GM12878 (cell line): ENCODE data around the gene BCAT1. TPM values are rescaled to one million over a fixed set of nuclear protein-coding genes. Genes with fewer than 3 reads are reported as not detected.

ENCODE experiments used
- ATAC-seq: fragments of 200-7000 bp; cut with Tn5 transposase; 3 replicates; pipeline ENCODE4 v1.9.1; 2020; ENCODE audit warnings: mild to moderate bottlenecking, moderate library complexity
- BruUV-seq: library from RNA; stranded (reverse); fragments of 400-500 nt; replicated peaks from 2 replicates; lab custom pipeline; 2021; lab: Mats Ljungman, UMichigan
- CTCF ChIA-PET: fragments of 300-600 bp; sonication (Branson Sonifier 250); formaldehyde crosslinking; extraction: SDS; loops from one replicate; lab custom pipeline; 2021; ENCODE audit warnings: inconsistent platforms; lab: Yijun Ruan, JAX
- POLR2A ChIA-PET: fragments of 350-600 bp; formaldehyde crosslinking; extraction: SDS; loops from one replicate; lab custom pipeline; 2021; ENCODE audit warnings: inconsistent platforms; lab: Charles Lee
- RAD21 ChIA-PET: fragments of 300-600 bp; sonication (Branson Sonifier 250); formaldehyde crosslinking; loops from one replicate; lab custom pipeline; 2023; ENCODE audit warnings: antibody characterized with exemption; ENCODE audit not compliant: unreplicated experiment; lab: Charles Lee
- SMC1A ChIA-PET: fragments of 300-600 bp; sonication (Branson Sonifier 250); formaldehyde crosslinking; loops from one replicate; lab custom pipeline; 2023; ENCODE audit not compliant: unreplicated experiment, uncharacterized antibody; lab: Charles Lee
- DNase-seq: peaks from one replicate; pipeline ENCODE4 v3.0.0-alpha.2; 2011; ENCODE audit warnings: low read depth, low spot score
- FAIRE-seq: peaks from 3 replicates; lab custom pipeline; 2011; peaks lifted over from hg19 to GRCh38; lab: Jason Lieb, UNC
- H2AFZ ChIP-seq: 2 replicates; pipeline ENCODE4 v1.6.0; 2011; ENCODE audit warnings: low read depth, low read length, control low read depth; ENCODE audit not compliant: control insufficient read depth
- H3K27ac ChIP-seq: 2 replicates; pipeline ENCODE4 v1.5.1; 2011; ENCODE audit warnings: control low read depth; ENCODE audit not compliant: control insufficient read depth, insufficient read depth
- H3K27me3 ChIP-seq, 2 experiments: replicated peaks in 1 of 2; 2 replicates each; pipeline versions ENCODE4 v1.6.0 to v1.6.1; 2011; ENCODE audit warnings: low read length in 1 of 2; ENCODE audit not compliant: control insufficient read depth in 2 of 2, insufficient read depth in 2 of 2
- H3K36me3 ChIP-seq, 2 experiments: 2 replicates each; pipeline ENCODE4 v1.5.1; 2011; ENCODE audit warnings: low read length in 1 of 2; ENCODE audit not compliant: control insufficient read depth in 2 of 2, insufficient read depth in 2 of 2
- H3K4me1 ChIP-seq: 2 replicates; pipeline ENCODE4 v1.6.1; 2011; ENCODE audit warnings: mild to moderate bottlenecking, low read length, moderate library complexity, mixed read lengths; ENCODE audit not compliant: control insufficient read depth, insufficient read depth
- H3K4me2 ChIP-seq: 2 replicates; pipeline ENCODE4 v1.6.0; 2011; ENCODE audit warnings: control low read depth; ENCODE audit not compliant: control insufficient read depth, insufficient read depth
- H3K4me3 ChIP-seq: fragments of 200-600 bp; sonication (generic); 2 replicates; pipeline ENCODE4 v1.5.1; 2016
- H3K79me2 ChIP-seq: 2 replicates; pipeline ENCODE4 v1.6.0; 2011; ENCODE audit warnings: low read length; ENCODE audit not compliant: control insufficient read depth, insufficient read depth
- H3K9ac ChIP-seq: 2 replicates; pipeline ENCODE4 v1.8.0; 2011; ENCODE audit warnings: low read length, control low read depth, mixed read lengths; ENCODE audit not compliant: control insufficient read depth, insufficient read depth
- H3K9me3 ChIP-seq: replicated peaks from 3 replicates; pipeline ENCODE4 v1.5.1; 2011; ENCODE audit warnings: mild to moderate bottlenecking, low read length; ENCODE audit not compliant: control insufficient read depth, insufficient read depth
- H4K20me1 ChIP-seq: 2 replicates; pipeline ENCODE4 v1.6.0; 2011; ENCODE audit not compliant: control insufficient read depth, insufficient read depth
- BHLHE40 ChIP-seq, 2 experiments: fragments of 450-650 bp in 1 of 2; IDR thresholded peaks; 2 replicates each; pipeline ENCODE4 v1.6.1; 2011 to 2017; ENCODE audit warnings: low read depth in 2 of 2, borderline replicate concordance in 1 of 2, improper control_type of control experiment in 1 of 2, low read length in 1 of 2, mild to moderate bottlenecking in 1 of 2
- BMI1 ChIP-seq: fragments of 450-650 bp; IDR thresholded peaks from 2 replicates; pipeline ENCODE4 v1.6.1; 2016; ENCODE audit warnings: mild to moderate bottlenecking, moderate library complexity, borderline replicate concordance
- ETV6 ChIP-seq, 2 experiments: fragments of 450-650 bp in 1 of 2; IDR thresholded peaks in 1 of 2; conservative IDR thresholded peaks in 1 of 2; 2 replicates each; pipeline ENCODE4 v1.6.1; 2014; ENCODE audit warnings: antibody characterized with exemption in 1 of 2, borderline replicate concordance in 1 of 2, low read depth in 1 of 2, mild to moderate bottlenecking in 1 of 2, moderate library complexity in 1 of 2
- GATAD2B ChIP-seq: fragments of 450-650 bp; conservative IDR thresholded peaks from 2 replicates; pipeline ENCODE4 v1.6.1; 2017; ENCODE audit warnings: low read depth, mild to moderate bottlenecking, moderate library complexity
- NFIC ChIP-seq: IDR thresholded peaks from 2 replicates; pipeline ENCODE4 v1.6.1; 2012; ENCODE audit warnings: low read depth, mild to moderate bottlenecking, inconsistent platforms, low read length, moderate library complexity
- NR2F1 ChIP-seq: fragments of 450-650 bp; conservative IDR thresholded peaks from 2 replicates; pipeline ENCODE4 v1.6.1; 2017; ENCODE audit warnings: mild to moderate bottlenecking
- PML ChIP-seq: IDR thresholded peaks from 2 replicates; pipeline ENCODE4 v1.6.1; 2012; ENCODE audit warnings: low read length, inconsistent platforms
- POLR2A ChIP-seq: IDR thresholded peaks from 2 replicates; pipeline ENCODE4 v1.6.1; 2011; ENCODE audit warnings: low read depth, mild to moderate bottlenecking, low read length
- RUNX3 ChIP-seq: IDR thresholded peaks from 2 replicates; pipeline ENCODE4 v1.6.1; 2012; ENCODE audit warnings: low read length, inconsistent platforms
- SIX5 ChIP-seq: IDR thresholded peaks from 2 replicates; pipeline ENCODE4 v1.6.1; 2011; ENCODE audit warnings: mild to moderate bottlenecking, low read depth, low read length, moderate library complexity; ENCODE audit not compliant: severe bottlenecking
- SPI1 ChIP-seq: IDR thresholded peaks from 2 replicates; pipeline ENCODE4 v1.6.1; 2011; ENCODE audit warnings: low read depth, mild to moderate bottlenecking, low read length, moderate library complexity, borderline replicate concordance; ENCODE audit not compliant: insufficient read depth
- SREBF1 ChIP-seq: IDR thresholded peaks from 2 replicates; pipeline ENCODE4 v1.6.1; 2012; ENCODE audit warnings: mild to moderate bottlenecking, low read length
- ZZZ3 ChIP-seq: IDR thresholded peaks from 2 replicates; pipeline ENCODE4 v1.6.1; 2011; ENCODE audit warnings: low read depth; ENCODE audit not compliant: control insufficient read depth, insufficient read length
- in situ Hi-C: fragments of 300-500 bp; cut with MboI; formaldehyde crosslinking; loops from 9 replicates; pipeline ENCODE4 v1.14.3; 2018; ENCODE audit warnings: mixed read lengths
- intact Hi-C: fragments of 100-400 bp; cut with micrococcal nuclease; formaldehyde crosslinking; loops from one replicate; pipeline ENCODE4 v1.14.2; 2022; ENCODE audit not compliant: unreplicated experiment
- polyA plus RNA-seq, 11 experiments: library from polyadenylated mRNA; depleted of rRNA in 4 of 11; unstranded in 6 of 11; stranded (reverse) in 5 of 11; fragments of >200 nt; fragmentation: Nextera tagmentation in 4 of 11; fragmentation: Illumina TruSeq in 1 of 11; extraction: Ambion mirVana in 4 of 11; extraction: Trizol in 1 of 11; gene quantifications; 1 replicate in 1 of 11; 2 replicates in 10 of 11; pipeline versions ENCODE4 v1.2.1 to v1.2.3, GENCODE V29; 2011 to 2016; ENCODE audit warnings: inconsistent platforms in 2 of 11, missing spikeins in 2 of 11, low read depth in 1 of 11
- total RNA-seq, 4 experiments: library from RNA; depleted of rRNA in 3 of 4; stranded (reverse); fragments of >200 nt in 3 of 4; fragmentation: Illumina TruSeq in 1 of 4; extraction: Trizol in 1 of 4; gene quantifications; 2 replicates each; pipeline versions ENCODE4 v1.2.1 to v1.2.3, GENCODE V29; 2013 to 2021
- TF ChIP-seq, protein P1 (sequence below): IDR thresholded peaks from 2 replicates; pipeline ENCODE4 v1.6.1; 2011; ENCODE audit warnings: borderline replicate concordance, low read depth, mild to moderate bottlenecking, moderate library complexity, mixed read lengths, low read length; ENCODE audit not compliant: insufficient read depth; ENCODE audit errors: extremely low read length
- TF ChIP-seq, protein P2 (sequence below): fragments of 450-650 bp; formaldehyde crosslinking; IDR thresholded peaks from 2 replicates; pipeline ENCODE4 v1.4.0; 2020; ENCODE audit warnings: mild to moderate bottlenecking, moderate library complexity

BCAT1 gene
- total and polyA plus RNA-seq, 10 of the 15 experiments (the other 5 are each of a cell fraction or from before 2014, with no cell fraction given): 26.2 to 187 (median 81.9) TPM

DNA sequence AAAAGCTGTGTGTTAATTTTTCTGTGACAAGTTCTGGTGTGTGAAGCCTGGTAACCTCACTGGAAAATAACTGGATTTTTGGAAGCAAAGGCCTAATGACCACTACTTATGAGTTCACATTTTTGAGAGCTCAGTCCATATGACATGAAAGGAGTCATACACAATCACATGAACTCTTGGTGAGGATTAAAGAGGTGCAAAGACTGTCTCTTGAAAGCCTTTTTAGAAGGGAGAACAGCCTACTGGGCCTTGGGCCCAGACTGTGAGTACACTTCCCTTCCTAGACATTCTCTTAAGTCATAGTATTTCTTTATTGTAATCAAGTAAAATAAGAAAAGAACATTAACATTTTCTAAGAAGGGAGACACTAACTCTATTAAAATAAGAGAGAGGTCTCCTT, 176.1 kb downstream of the BCAT1 start:
- Histone ChIP-seq H4K20me1 (no peaks in the 10 kb centered on the region; the same call in 1 of the 2 replicates), H2AFZ (no peak overlapping the region), H3K9ac (no peak overlapping the region), H3K27me3 (no peaks in the 10 kb centered on the region), H3K9me3 (no peaks in the 10 kb centered on the region; the same call in 2 of the 3 replicates), H3K79me2 (no peaks in the 10 kb centered on the region), H3K27ac (no peak overlapping the region), H3K4me3 (no peak overlapping the region), H3K4me2 (no peak overlapping the region), H3K36me3 (no peaks in the 10 kb centered on the region), H3K4me1 (no peaks in the 10 kb centered on the region)
- no peak for DNase-seq
- intact Hi-C loops (no loop called here), in situ Hi-C loops (no loop called here)
- SMC1A ChIA-PET: no interaction called here
- RAD21 ChIA-PET: no interaction called here
- CTCF ChIA-PET: no interaction called here
- TF ChIP-seq POLR2A (no peak), RUNX3 (no peak), NR2F1 (no peak), BHLHE40 (IDR thresholded peaks at IDR 0.05; ENCODE audit: borderline replicate concordance in 1 of 2, low read depth in 2 of 2, low read length in 1 of 2) (no peak), GATAD2B (no peak), PML (no peak), SREBF1 (no peak), SPI1 (no peak), ETV6 (conservative IDR thresholded peaks at IDR 0.05 in 1 of 2, IDR thresholded peaks at IDR 0.05 in 1 of 2; ENCODE audit: borderline replicate concordance in 1 of 2, low read depth in 1 of 2) (no peak), BMI1 (no peak), ZZZ3 (no peak), NFIC (no peak), SIX5 (no peak)
- TF ChIP-seq, protein P1, sequence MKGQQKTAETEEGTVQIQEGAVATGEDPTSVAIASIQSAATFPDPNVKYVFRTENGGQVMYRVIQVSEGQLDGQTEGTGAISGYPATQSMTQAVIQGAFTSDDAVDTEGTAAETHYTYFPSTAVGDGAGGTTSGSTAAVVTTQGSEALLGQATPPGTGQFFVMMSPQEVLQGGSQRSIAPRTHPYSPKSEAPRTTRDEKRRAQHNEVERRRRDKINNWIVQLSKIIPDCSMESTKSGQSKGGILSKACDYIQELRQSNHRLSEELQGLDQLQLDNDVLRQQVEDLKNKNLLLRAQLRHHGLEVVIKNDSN: no peak
- TF ChIP-seq, protein P2, sequence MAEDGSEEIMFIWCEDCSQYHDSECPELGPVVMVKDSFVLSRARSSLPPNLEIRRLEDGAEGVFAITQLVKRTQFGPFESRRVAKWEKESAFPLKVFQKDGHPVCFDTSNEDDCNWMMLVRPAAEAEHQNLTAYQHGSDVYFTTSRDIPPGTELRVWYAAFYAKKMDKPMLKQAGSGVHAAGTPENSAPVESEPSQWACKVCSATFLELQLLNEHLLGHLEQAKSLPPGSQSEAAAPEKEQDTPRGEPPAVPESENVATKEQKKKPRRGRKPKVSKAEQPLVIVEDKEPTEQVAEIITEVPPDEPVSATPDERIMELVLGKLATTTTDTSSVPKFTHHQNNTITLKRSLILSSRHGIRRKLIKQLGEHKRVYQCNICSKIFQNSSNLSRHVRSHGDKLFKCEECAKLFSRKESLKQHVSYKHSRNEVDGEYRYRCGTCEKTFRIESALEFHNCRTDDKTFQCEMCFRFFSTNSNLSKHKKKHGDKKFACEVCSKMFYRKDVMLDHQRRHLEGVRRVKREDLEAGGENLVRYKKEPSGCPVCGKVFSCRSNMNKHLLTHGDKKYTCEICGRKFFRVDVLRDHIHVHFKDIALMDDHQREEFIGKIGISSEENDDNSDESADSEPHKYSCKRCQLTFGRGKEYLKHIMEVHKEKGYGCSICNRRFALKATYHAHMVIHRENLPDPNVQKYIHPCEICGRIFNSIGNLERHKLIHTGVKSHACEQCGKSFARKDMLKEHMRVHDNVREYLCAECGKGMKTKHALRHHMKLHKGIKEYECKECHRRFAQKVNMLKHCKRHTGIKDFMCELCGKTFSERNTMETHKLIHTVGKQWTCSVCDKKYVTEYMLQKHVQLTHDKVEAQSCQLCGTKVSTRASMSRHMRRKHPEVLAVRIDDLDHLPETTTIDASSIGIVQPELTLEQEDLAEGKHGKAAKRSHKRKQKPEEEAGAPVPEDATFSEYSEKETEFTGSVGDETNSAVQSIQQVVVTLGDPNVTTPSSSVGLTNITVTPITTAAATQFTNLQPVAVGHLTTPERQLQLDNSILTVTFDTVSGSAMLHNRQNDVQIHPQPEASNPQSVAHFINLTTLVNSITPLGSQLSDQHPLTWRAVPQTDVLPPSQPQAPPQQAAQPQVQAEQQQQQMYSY (CRISPR knock-in tag): no peak
- no peak for ATAC-seq
- FAIRE-seq: no peak
- BruUV-seq: no TSS peak
- POLR2A ChIA-PET: no interaction called here
